Neural crest cell (in vitro differentiated cells): Measurements from ENCODE around the gene MCRIP2. TPM values are rescaled to one million over a fixed set of nuclear protein-coding genes. Genes with fewer than 3 reads are reported as not detected.

Source experiments
- DNase-seq: peaks from one replicate; pipeline ENCODE4 v3.0.0; 2021; ENCODE audit warnings: low read depth, mixed read lengths, low spot score
- H3K27ac Mint-ChIP-seq: one replicate; pipeline ENCODE4 v1.8.0; 2021; ENCODE audit warnings: mild to moderate bottlenecking, mixed read lengths; ENCODE audit not compliant: unreplicated experiment
- H3K27me3 Mint-ChIP-seq: 2 replicates; pipeline ENCODE4 v1.8.0; 2021; ENCODE audit warnings: low read depth, mild to moderate bottlenecking, mixed read lengths
- H3K36me3 Mint-ChIP-seq: 2 replicates; pipeline ENCODE4 v1.8.0; 2021; ENCODE audit warnings: low read depth, mild to moderate bottlenecking, mixed read lengths
- H3K4me1 Mint-ChIP-seq: 2 replicates; pipeline ENCODE4 v1.8.0; 2021; ENCODE audit warnings: mixed read lengths
- H3K4me3 Mint-ChIP-seq: one replicate; pipeline ENCODE4 v1.8.0; 2021; ENCODE audit warnings: mild to moderate bottlenecking, mixed read lengths
- H3K9me3 Mint-ChIP-seq: 2 replicates; pipeline ENCODE4 v1.8.0; 2021; ENCODE audit warnings: mixed read lengths
- CTCF ChIP-seq: fragments of 200-600 bp; sonication (generic); conservative IDR thresholded peaks from 2 replicates; pipeline ENCODE4 v1.5.0; 2021; ENCODE audit warnings: antibody characterized with exemption, mild to moderate bottlenecking
- total RNA-seq: library from RNA; stranded (reverse); gene quantifications from 2 replicates; pipeline ENCODE4 v1.2.1, GENCODE V29; 2021

The MCRIP2 gene
- total RNA-seq, 1 donor from 2014 or later = 17.6 TPM

DNA sequence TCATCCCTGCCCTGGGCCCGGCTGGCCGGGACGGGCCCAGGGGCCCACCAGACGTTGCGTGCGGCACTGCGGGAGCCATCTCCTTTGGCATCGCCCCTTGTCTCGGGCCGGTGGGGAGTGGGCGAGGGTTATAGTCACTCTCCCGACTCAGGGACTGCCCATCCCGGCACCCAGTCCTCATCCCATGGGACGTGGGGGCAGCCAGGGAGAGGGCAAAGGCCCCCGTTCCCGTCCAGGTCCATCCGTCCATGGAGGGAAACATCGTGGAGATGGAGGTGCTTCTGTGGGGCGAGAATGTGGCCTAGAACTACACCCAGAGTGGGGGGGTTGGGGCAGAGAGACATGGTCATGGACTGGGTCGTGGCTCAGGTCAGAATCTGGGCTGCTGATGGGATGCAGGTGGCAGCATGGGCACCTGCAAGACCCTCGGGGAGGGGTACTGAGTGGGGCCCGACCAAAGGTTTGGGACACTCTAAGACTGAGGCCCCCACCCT lies 5.1 kb downstream of the MCRIP2 start:
- no peaks in the 10 kb centered on the region for H3K9me3 Mint-ChIP-seq
- no peak for TF ChIP-seq CTCF
- H3K27me3 Mint-ChIP-seq = peaks cover 2% of the 10 kb centered on the region
- DNase-seq = no peak
- H3K27ac Mint-ChIP-seq = no peak overlapping the region
- H3K4me3 Mint-ChIP-seq = peak overlapping the region; percentile 67
- H3K4me1 Mint-ChIP-seq = no peaks in the 10 kb centered on the region
- H3K36me3 Mint-ChIP-seq = no peaks in the 10 kb centered on the region

- no peak for DNase-seq
- Mint-ChIP-seq H3K9me3 (no peaks in the 10 kb centered on the region), H3K27ac (no peak overlapping the region), H3K27me3 (peaks cover 2% of the 10 kb centered on the region), H3K36me3 (no peaks in the 10 kb centered on the region), H3K4me3 (peak overlapping the region; percentile 67), H3K4me1 (no peaks in the 10 kb centered on the region)
- TF ChIP-seq CTCF = no peak
Observed at GRCh38 chr16:647173-647902, 5.7 kb downstream of the MCRIP2 start.

- H3K4me3 Mint-ChIP-seq = peak overlapping the region; percentile 80
- DNase-seq = no peak
- H3K9me3 Mint-ChIP-seq = no peaks in the 10 kb centered on the region
- peak; percentile 49 for TF ChIP-seq CTCF
- peak overlapping the region; percentile 50 for H3K27ac Mint-ChIP-seq
- H3K36me3 Mint-ChIP-seq = no peaks in the 10 kb centered on the region
- H3K27me3 Mint-ChIP-seq = peaks cover 2% of the 10 kb centered on the region
- no peaks in the 10 kb centered on the region for H3K4me1 Mint-ChIP-seq
Observed at GRCh38 chr16:648071-648780, 6.6 kb downstream of the MCRIP2 start.

DNA sequence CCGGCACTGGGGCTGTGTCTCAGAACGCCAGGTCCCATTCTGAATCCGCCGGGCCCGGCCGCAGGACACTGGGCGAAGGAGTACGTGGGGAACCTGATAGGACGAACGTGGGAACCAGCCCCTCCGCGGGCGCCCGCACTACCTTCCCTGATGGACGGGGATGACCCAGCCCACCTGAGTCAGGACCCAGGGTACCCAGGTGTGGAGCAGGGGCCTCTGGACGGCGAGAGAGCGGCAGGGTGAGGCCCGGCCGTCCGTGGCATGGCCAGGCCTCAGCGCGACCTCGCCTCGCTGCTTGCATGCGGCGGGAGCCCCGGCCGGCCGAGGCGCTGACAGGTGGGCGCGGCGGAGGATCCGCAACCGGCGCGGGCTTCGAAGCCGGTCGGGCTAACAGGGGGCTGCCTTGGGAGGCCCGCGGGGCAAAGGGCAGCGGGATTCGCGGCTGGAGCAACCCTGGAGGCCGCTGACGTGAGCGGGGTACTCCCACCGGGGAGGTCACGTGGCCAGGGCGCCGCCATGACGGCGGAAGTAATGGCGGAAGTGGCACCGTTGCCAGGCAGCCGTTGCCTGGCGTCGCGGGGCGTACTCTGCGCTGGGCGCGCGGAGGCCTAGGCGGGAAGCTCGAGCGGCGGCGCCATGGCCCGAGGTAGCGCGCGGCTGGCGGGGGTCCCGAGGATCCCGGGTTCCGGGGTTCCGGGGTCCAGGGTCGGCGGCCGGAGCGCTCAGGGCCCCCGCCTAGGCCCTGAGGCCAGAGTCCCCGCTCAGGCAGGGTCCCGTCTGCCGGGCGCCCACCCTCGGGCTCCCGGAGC lies 7.4 kb downstream of the MCRIP2 start, which contains the start of gene WDR90:
Gene WDR90, plus strand, starts transcription at position 585 of the 809 bp plus-strand sequence. Its CDS starts 52 bp downstream, at position 637.
- Mint-ChIP-seq H3K4me1 (no peaks in the 10 kb centered on the region), H3K4me3 (peak within 1 kb of the TSS; percentile 80), H3K27ac (peak within 1 kb of the TSS; percentile 50), H3K27me3 (no peaks in the 10 kb centered on the region), H3K36me3 (no peaks in the 10 kb centered on the region), H3K9me3 (no peaks in the 10 kb centered on the region)
- DNase-seq = peak; percentile 87
- TF ChIP-seq CTCF = no peak

- H3K27me3 Mint-ChIP-seq = no peaks in the 10 kb centered on the region
- TF ChIP-seq CTCF = no peak
- H3K36me3 Mint-ChIP-seq = no peaks in the 10 kb centered on the region
- no peak overlapping the region for H3K27ac Mint-ChIP-seq
- no peak for DNase-seq
- no peaks in the 10 kb centered on the region for H3K9me3 Mint-ChIP-seq
- H3K4me3 Mint-ChIP-seq = peak overlapping the region; percentile 74
- no peaks in the 10 kb centered on the region for H3K4me1 Mint-ChIP-seq
Observed at GRCh38 chr16:649631-650030, 8.0 kb downstream of the MCRIP2 start.
